GM12878 (cell line): Measurements from ENCODE around the gene FXN. TPM values are rescaled to one million over a fixed set of nuclear protein-coding genes. Genes with fewer than 3 reads are reported as not detected.

ENCODE experiments used
- ATAC-seq: fragments of 200-7000 bp; cut with Tn5 transposase; 3 replicates; pipeline ENCODE4 v1.9.1; 2020; ENCODE audit warnings: mild to moderate bottlenecking, moderate library complexity
- BruUV-seq: library from RNA; stranded (reverse); fragments of 400-500 nt; replicated peaks from 2 replicates; lab custom pipeline; 2021; lab: Mats Ljungman, UMichigan
- CTCF ChIA-PET: fragments of 300-600 bp; sonication (Branson Sonifier 250); formaldehyde crosslinking; extraction: SDS; loops from one replicate; lab custom pipeline; 2021; ENCODE audit warnings: inconsistent platforms; lab: Yijun Ruan, JAX
- POLR2A ChIA-PET: fragments of 350-600 bp; formaldehyde crosslinking; extraction: SDS; loops from one replicate; lab custom pipeline; 2021; ENCODE audit warnings: inconsistent platforms; lab: Charles Lee
- RAD21 ChIA-PET: fragments of 300-600 bp; sonication (Branson Sonifier 250); formaldehyde crosslinking; loops from one replicate; lab custom pipeline; 2023; ENCODE audit warnings: antibody characterized with exemption; ENCODE audit not compliant: unreplicated experiment; lab: Charles Lee
- SMC1A ChIA-PET: fragments of 300-600 bp; sonication (Branson Sonifier 250); formaldehyde crosslinking; loops from one replicate; lab custom pipeline; 2023; ENCODE audit not compliant: unreplicated experiment, uncharacterized antibody; lab: Charles Lee
- DNase-seq: peaks from one replicate; pipeline ENCODE4 v3.0.0-alpha.2; 2011; ENCODE audit warnings: low read depth, low spot score
- FAIRE-seq: peaks from 3 replicates; lab custom pipeline; 2011; peaks lifted over from hg19 to GRCh38; lab: Jason Lieb, UNC
- H2AFZ ChIP-seq: 2 replicates; pipeline ENCODE4 v1.6.0; 2011; ENCODE audit warnings: low read depth, low read length, control low read depth; ENCODE audit not compliant: control insufficient read depth
- H3K27ac ChIP-seq: 2 replicates; pipeline ENCODE4 v1.5.1; 2011; ENCODE audit warnings: control low read depth; ENCODE audit not compliant: control insufficient read depth, insufficient read depth
- H3K27me3 ChIP-seq, 2 experiments: replicated peaks in 1 of 2; 2 replicates each; pipeline versions ENCODE4 v1.6.0 to v1.6.1; 2011; ENCODE audit warnings: low read length in 1 of 2; ENCODE audit not compliant: control insufficient read depth in 2 of 2, insufficient read depth in 2 of 2
- H3K36me3 ChIP-seq, 2 experiments: 2 replicates each; pipeline ENCODE4 v1.5.1; 2011; ENCODE audit warnings: low read length in 1 of 2; ENCODE audit not compliant: control insufficient read depth in 2 of 2, insufficient read depth in 2 of 2
- H3K4me1 ChIP-seq: 2 replicates; pipeline ENCODE4 v1.6.1; 2011; ENCODE audit warnings: mild to moderate bottlenecking, low read length, moderate library complexity, mixed read lengths; ENCODE audit not compliant: control insufficient read depth, insufficient read depth
- H3K4me2 ChIP-seq: 2 replicates; pipeline ENCODE4 v1.6.0; 2011; ENCODE audit warnings: control low read depth; ENCODE audit not compliant: control insufficient read depth, insufficient read depth
- H3K4me3 ChIP-seq: fragments of 200-600 bp; sonication (generic); 2 replicates; pipeline ENCODE4 v1.5.1; 2016
- H3K79me2 ChIP-seq: 2 replicates; pipeline ENCODE4 v1.6.0; 2011; ENCODE audit warnings: low read length; ENCODE audit not compliant: control insufficient read depth, insufficient read depth
- H3K9ac ChIP-seq: 2 replicates; pipeline ENCODE4 v1.8.0; 2011; ENCODE audit warnings: low read length, control low read depth, mixed read lengths; ENCODE audit not compliant: control insufficient read depth, insufficient read depth
- H3K9me3 ChIP-seq: replicated peaks from 3 replicates; pipeline ENCODE4 v1.5.1; 2011; ENCODE audit warnings: mild to moderate bottlenecking, low read length; ENCODE audit not compliant: control insufficient read depth, insufficient read depth
- H4K20me1 ChIP-seq: 2 replicates; pipeline ENCODE4 v1.6.0; 2011; ENCODE audit not compliant: control insufficient read depth, insufficient read depth
- BRCA1 ChIP-seq: IDR thresholded peaks from 2 replicates; pipeline ENCODE4 v1.6.1; 2011; ENCODE audit warnings: low read depth, low read length, improper control_type of control experiment
- CBX5 ChIP-seq: sonication (generic); IDR thresholded peaks from 2 replicates; pipeline ENCODE4 v1.6.1; 2016; ENCODE audit warnings: low read depth, moderate library complexity, mild to moderate bottlenecking, inconsistent platforms
- CREM ChIP-seq: IDR thresholded peaks from 2 replicates; pipeline ENCODE4 v1.6.1; 2014; ENCODE audit warnings: antibody characterized with exemption, low read depth
- HCFC1 ChIP-seq: fragments of 150-350 bp; IDR thresholded peaks from 2 replicates; pipeline ENCODE4 v1.6.1; 2014; ENCODE audit warnings: low read length
- KLF5 ChIP-seq: fragments of 450-650 bp; IDR thresholded peaks from 2 replicates; pipeline ENCODE4 v1.6.1; 2014; ENCODE audit warnings: mild to moderate bottlenecking; ENCODE audit not compliant: partially characterized antibody
- LARP7 ChIP-seq: fragments of 450-650 bp; IDR thresholded peaks from 2 replicates; pipeline ENCODE4 v1.6.1; 2017; ENCODE audit warnings: mild to moderate bottlenecking
- MEF2B ChIP-seq: fragments of 450-650 bp; IDR thresholded peaks from 2 replicates; pipeline ENCODE4 v1.6.1; 2018; ENCODE audit warnings: mild to moderate bottlenecking, moderate library complexity; ENCODE audit not compliant: partially characterized antibody, poor library complexity, severe bottlenecking
- SP1 ChIP-seq: IDR thresholded peaks from one replicate; pipeline ENCODE4 v1.6.1; 2011; ENCODE audit warnings: low read depth, low read length
- TCF12 ChIP-seq: IDR thresholded peaks from 2 replicates; pipeline ENCODE4 v1.6.1; 2011; ENCODE audit warnings: low read depth, mild to moderate bottlenecking, low read length
- ZNF207 ChIP-seq: fragments of 450-650 bp; IDR thresholded peaks from 2 replicates; pipeline ENCODE4 v1.6.1; 2014; ENCODE audit warnings: antibody characterized with exemption, mild to moderate bottlenecking, borderline replicate concordance
- WGBS: methylation state at CpG from one replicate; pipeline ENCODE4 v1.1.6; 2016; ENCODE audit warnings: low lambda C conversion rate; ENCODE audit not compliant: insufficient replicate concordance, insufficient coverage; ENCODE audit errors: missing lambda C conversion rate; 5-methylcytosine and 5-hydroxymethylcytosine counted together
- in situ Hi-C: fragments of 300-500 bp; cut with MboI; formaldehyde crosslinking; loops from 9 replicates; pipeline ENCODE4 v1.14.3; 2018; ENCODE audit warnings: mixed read lengths
- intact Hi-C: fragments of 100-400 bp; cut with micrococcal nuclease; formaldehyde crosslinking; loops from one replicate; pipeline ENCODE4 v1.14.2; 2022; ENCODE audit not compliant: unreplicated experiment
- polyA plus RNA-seq, 11 experiments: library from polyadenylated mRNA; depleted of rRNA in 4 of 11; unstranded in 6 of 11; stranded (reverse) in 5 of 11; fragments of >200 nt; fragmentation: Nextera tagmentation in 4 of 11; fragmentation: Illumina TruSeq in 1 of 11; extraction: Ambion mirVana in 4 of 11; extraction: Trizol in 1 of 11; gene quantifications; 1 replicate in 1 of 11; 2 replicates in 10 of 11; pipeline versions ENCODE4 v1.2.1 to v1.2.3, GENCODE V29; 2011 to 2016; ENCODE audit warnings: inconsistent platforms in 2 of 11, missing spikeins in 2 of 11, low read depth in 1 of 11
- total RNA-seq, 4 experiments: library from RNA; depleted of rRNA in 3 of 4; stranded (reverse); fragments of >200 nt in 3 of 4; fragmentation: Illumina TruSeq in 1 of 4; extraction: Trizol in 1 of 4; gene quantifications; 2 replicates each; pipeline versions ENCODE4 v1.2.1 to v1.2.3, GENCODE V29; 2013 to 2021
- TF ChIP-seq, protein P1 (sequence below): IDR thresholded peaks from 2 replicates; pipeline ENCODE4 v1.6.1; 2011; ENCODE audit warnings: borderline replicate concordance, low read depth, mild to moderate bottlenecking, moderate library complexity, low read length; ENCODE audit not compliant: insufficient read depth, poor library complexity, severe bottlenecking

Gene FXN
- total and polyA plus RNA-seq, 10 of the 15 experiments (the other 5 are each of a cell fraction or from before 2014, with no cell fraction given), result 7.3 to 78.0 (median 23.2) TPM

GRCh38 chr9:69085569-69086283 is 50.2 kb downstream of the FXN start:
- Histone ChIP-seq H4K20me1 (no peaks in the 10 kb centered on the region), H3K36me3 (no peaks in the 10 kb centered on the region), H3K9me3 (no peaks in the 10 kb centered on the region), H3K79me2 (no peaks in the 10 kb centered on the region), H3K4me2 (no peak overlapping the region), H3K27ac (no peak overlapping the region), H3K4me3 (no peak overlapping the region), H2AFZ (no peak overlapping the region), H3K27me3 (no peaks in the 10 kb centered on the region), H3K9ac (no peak overlapping the region), H3K4me1 (no peaks in the 10 kb centered on the region)
- ATAC-seq (no peak), FAIRE-seq (no peak), DNase-seq (no peak)
- TF ChIP-seq TCF12 (no peak), SP1 (no peak), ZNF207 (no peak)
- no TSS peak for BruUV-seq
- in situ Hi-C loops, result no loop called here
- POLR2A ChIA-PET, result interaction anchor here (0.9 kb wide), 1 partner anchor 7 kb away, joined by 4 read pairs; no protein-coding TSS in a partner anchor
- RAD21 ChIA-PET, result no interaction called here
- SMC1A ChIA-PET, result interaction anchor here (0.6 to 3.6 kb wide), 3 partner anchors 13 to 107 kb away, joined by 3 to 15 read pairs (median 7); no protein-coding TSS in a partner anchor
- intact Hi-C loops, result no loop called here
- CTCF ChIA-PET, result interaction anchor here (0.7 to 1.7 kb wide), 4 partner anchors 10 to 108 kb away, joined by 4 to 5 read pairs (median 5); no protein-coding TSS in a partner anchor
- 97% methylated on average over 5 of the region's 5 CpGs for WGBS

- ATAC-seq, result no peak
- no peak overlapping the region for H3K4me2 ChIP-seq
- no peak overlapping the region for H3K4me3 ChIP-seq
- CTCF ChIA-PET, result interaction anchor here (1.4 kb wide), 2 partner anchors 50 to 107 kb away, joined by 4 to 5 read pairs; no protein-coding TSS in a partner anchor
- H4K20me1 ChIP-seq, result no peaks in the 10 kb centered on the region
- intact Hi-C loops (no loop called here), in situ Hi-C loops (no loop called here)
- H3K27ac ChIP-seq, result no peak overlapping the region
- no peaks in the 10 kb centered on the region for H3K36me3 ChIP-seq
- TF ChIP-seq KLF5 (no peak), CBX5 (no peak), HCFC1 (no peak), MEF2B (no peak), BRCA1 (no peak), LARP7 (no peak), CREM (no peak)
- TF ChIP-seq, protein P1, sequence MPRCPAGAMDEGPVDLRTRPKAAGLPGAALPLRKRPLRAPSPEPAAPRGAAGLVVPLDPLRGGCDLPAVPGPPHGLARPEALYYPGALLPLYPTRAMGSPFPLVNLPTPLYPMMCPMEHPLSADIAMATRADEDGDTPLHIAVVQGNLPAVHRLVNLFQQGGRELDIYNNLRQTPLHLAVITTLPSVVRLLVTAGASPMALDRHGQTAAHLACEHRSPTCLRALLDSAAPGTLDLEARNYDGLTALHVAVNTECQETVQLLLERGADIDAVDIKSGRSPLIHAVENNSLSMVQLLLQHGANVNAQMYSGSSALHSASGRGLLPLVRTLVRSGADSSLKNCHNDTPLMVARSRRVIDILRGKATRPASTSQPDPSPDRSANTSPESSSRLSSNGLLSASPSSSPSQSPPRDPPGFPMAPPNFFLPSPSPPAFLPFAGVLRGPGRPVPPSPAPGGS, result no peak
- H3K9me3 ChIP-seq, result no peaks in the 10 kb centered on the region
- H3K27me3 ChIP-seq, result no peaks in the 10 kb centered on the region
- no peaks in the 10 kb centered on the region for H3K79me2 ChIP-seq
- POLR2A ChIA-PET, result no interaction called here
- no peak overlapping the region for H3K9ac ChIP-seq
- H3K4me1 ChIP-seq, result no peaks in the 10 kb centered on the region
- RAD21 ChIA-PET, result no interaction called here
- SMC1A ChIA-PET, result interaction anchor here (2.4 to 3.6 kb wide), 2 partner anchors 13 to 107 kb away, joined by 7 to 15 read pairs; no protein-coding TSS in a partner anchor
- H2AFZ ChIP-seq, result no peak overlapping the region
- no TSS peak for BruUV-seq
- FAIRE-seq, result no peak
- WGBS, result 77% methylated on average over 2 of the region's 2 CpGs
- DNase-seq, result no peak
These were observed 50.8 kb downstream of the FXN start for GRCh38 chr9:69086312-69086711.
